ENCODE measurements around the gene DNAI7. TPM values are rescaled to one million over a fixed set of nuclear protein-coding genes. Genes with fewer than 3 reads are reported as not detected.

The DNAI7 gene
- total RNA-seq, 2 donors from 2014 or later, result not detected

DNA sequence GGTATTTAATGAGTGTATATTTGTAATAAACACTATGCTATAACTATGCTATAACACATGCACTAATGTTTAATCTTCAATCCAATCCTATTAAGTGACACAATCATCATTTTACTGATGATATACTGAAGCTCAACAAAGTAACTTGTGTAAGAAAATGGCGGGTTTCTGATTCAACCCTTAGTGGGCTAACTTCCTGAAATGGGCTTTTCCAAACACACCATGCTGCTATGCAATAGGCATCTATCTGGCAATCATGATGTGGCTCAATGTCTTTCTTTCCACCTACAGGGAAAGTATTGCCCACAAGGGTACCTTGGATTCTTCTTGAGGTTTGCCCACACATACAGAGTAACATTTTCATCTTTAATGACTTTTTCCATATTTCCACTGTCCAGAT is 48.3 kb downstream of the DNAI7 start:
- intact Hi-C loops (cut with DNase I), result no loop called here
- Histone ChIP-seq H3K9ac (ENCODE audit: low read depth in 2 of 2, low read length in 2 of 2) (no peak overlapping the region), H3K27ac (no peak overlapping the region)

DNA sequence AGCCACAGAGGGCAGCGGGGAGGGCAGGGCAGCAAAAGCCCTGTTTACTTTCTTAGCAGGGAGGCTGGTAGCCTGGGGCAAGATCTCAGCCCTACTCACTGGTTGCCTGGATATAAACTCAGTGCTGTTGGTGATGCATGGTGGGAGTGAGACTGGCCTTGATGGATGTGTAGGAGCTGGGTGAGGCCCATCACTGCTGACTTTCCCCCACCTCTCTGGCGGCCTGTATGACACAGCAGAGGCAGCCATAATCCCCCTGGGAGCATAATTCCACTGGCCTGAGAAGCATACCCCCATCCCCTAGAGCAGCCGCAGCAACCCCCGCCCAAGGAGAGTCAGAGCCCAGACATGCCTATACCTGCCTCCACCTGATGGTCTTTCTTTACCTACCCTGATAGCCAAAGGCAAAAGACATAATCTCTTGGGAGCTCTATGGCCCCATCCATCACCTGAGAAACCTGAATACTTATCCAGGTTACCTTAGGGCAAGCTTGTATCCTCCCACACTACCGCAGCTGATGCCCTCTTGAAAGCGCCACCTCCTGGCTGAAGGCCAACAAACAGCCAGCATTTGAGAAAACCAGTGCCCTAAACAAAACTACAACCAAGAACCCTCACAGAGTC is 59.3 kb downstream of the DNAI7 start:
- no peak overlapping the region for H3K27ac ChIP-seq
- DNase-seq, result no peak
- no peak overlapping the region for H3K4me3 ChIP-seq
- no peaks in the 10 kb centered on the region for H3K9me3 ChIP-seq
- intact Hi-C loops (cut with DNase I), result no loop called here
- no peaks in the 10 kb centered on the region for H3K36me3 ChIP-seq
- TF ChIP-seq, protein P1, sequence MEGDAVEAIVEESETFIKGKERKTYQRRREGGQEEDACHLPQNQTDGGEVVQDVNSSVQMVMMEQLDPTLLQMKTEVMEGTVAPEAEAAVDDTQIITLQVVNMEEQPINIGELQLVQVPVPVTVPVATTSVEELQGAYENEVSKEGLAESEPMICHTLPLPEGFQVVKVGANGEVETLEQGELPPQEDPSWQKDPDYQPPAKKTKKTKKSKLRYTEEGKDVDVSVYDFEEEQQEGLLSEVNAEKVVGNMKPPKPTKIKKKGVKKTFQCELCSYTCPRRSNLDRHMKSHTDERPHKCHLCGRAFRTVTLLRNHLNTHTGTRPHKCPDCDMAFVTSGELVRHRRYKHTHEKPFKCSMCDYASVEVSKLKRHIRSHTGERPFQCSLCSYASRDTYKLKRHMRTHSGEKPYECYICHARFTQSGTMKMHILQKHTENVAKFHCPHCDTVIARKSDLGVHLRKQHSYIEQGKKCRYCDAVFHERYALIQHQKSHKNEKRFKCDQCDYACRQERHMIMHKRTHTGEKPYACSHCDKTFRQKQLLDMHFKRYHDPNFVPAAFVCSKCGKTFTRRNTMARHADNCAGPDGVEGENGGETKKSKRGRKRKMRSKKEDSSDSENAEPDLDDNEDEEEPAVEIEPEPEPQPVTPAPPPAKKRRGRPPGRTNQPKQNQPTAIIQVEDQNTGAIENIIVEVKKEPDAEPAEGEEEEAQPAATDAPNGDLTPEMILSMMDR (IDR thresholded peaks at IDR 0.05), result no peak
- no peaks in the 10 kb centered on the region for H3K27me3 ChIP-seq
- H3K9ac ChIP-seq (ENCODE audit: low read depth in 2 of 2, low read length in 2 of 2), result no peak overlapping the region
- H3K4me1 ChIP-seq, result no peaks in the 10 kb centered on the region

More for the DNA sequence above, 48.3 kb downstream of the DNAI7 start:
- no peaks in the 10 kb centered on the region for H3K36me3 ChIP-seq
- TF ChIP-seq, protein P1 (IDR thresholded peaks at IDR 0.05), result no peak
- DNase-seq, result no peak
- no peak overlapping the region for H3K4me3 ChIP-seq
- H3K9me3 ChIP-seq, result no peaks in the 10 kb centered on the region
- H3K4me1 ChIP-seq, result no peaks in the 10 kb centered on the region
- no peaks in the 10 kb centered on the region for H3K27me3 ChIP-seq

DNA sequence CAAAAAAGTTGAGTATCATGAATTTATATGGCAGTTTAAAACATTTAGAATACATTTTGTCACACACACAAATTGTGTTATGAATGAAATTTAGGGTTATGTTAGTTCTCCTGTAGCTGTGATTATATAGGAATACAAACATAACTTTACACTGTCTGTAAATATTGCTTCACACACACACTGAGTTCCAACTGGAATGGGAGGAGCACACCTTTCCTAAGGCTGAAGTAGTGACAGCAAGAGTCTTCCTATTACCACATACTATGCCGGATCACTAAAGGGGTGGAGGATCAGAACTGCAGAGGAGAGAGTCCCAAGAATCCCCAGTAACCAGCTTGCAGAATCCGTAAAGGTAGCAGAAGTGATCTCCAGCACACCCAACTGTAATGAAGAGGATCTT is 63.7 kb downstream of the DNAI7 start:
- no peak for DNase-seq
- Histone ChIP-seq H3K9ac (ENCODE audit: low read depth in 2 of 2, low read length in 2 of 2) (no peak overlapping the region), H3K27me3 (no peaks in the 10 kb centered on the region), H3K36me3 (no peaks in the 10 kb centered on the region), H3K4me3 (no peak overlapping the region), H3K9me3 (no peaks in the 10 kb centered on the region), H3K27ac (no peak overlapping the region), H3K4me1 (no peaks in the 10 kb centered on the region)
- TF ChIP-seq, protein P1 (IDR thresholded peaks at IDR 0.05), result no peak
- intact Hi-C loops (cut with DNase I), result no loop called here

GRCh38 chr12:25130741-25131188 is 64.2 kb downstream of the DNAI7 start:
- DNase-seq, result no peak
- intact Hi-C loops (cut with DNase I), result no loop called here

DNA sequence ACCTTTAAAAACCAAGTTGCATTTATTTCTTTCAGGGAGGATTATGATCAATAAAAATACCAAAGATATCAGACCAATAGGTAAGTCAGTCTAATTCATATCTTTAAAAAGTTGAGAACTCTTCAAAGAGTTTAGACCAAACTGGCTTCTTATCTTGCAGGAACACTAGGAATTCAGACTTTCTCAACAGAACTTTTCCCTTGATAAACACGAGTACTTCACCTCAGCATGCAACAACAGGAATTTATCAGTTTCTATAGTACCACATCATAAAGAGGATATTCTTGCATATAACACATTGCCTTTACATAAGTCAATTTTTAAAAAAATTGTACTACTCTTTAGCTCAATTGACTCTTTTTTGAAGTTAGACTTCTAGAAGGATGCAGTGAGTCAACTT is 68.2 kb downstream of the DNAI7 start:
- H3K27ac ChIP-seq, result no peak overlapping the region
- DNase-seq, result no peak
- TF ChIP-seq, protein P1 (IDR thresholded peaks at IDR 0.05), result no peak
- no peaks in the 10 kb centered on the region for H3K27me3 ChIP-seq
- H3K4me1 ChIP-seq, result no peaks in the 10 kb centered on the region
- intact Hi-C loops (cut with DNase I), result no loop called here
- H3K9ac ChIP-seq (ENCODE audit: low read depth in 2 of 2, low read length in 2 of 2), result no peak overlapping the region
- no peaks in the 10 kb centered on the region for H3K9me3 ChIP-seq
- no peak overlapping the region for H3K4me3 ChIP-seq
- H3K36me3 ChIP-seq, result no peaks in the 10 kb centered on the region

More at GRCh38 chr12:25130741-25131188, 64.2 kb downstream of the DNAI7 start:
- Histone ChIP-seq H3K27ac (no peak overlapping the region), H3K36me3 (no peaks in the 10 kb centered on the region), H3K9me3 (no peaks in the 10 kb centered on the region), H3K27me3 (no peaks in the 10 kb centered on the region), H3K4me3 (no peak overlapping the region), H3K9ac (ENCODE audit: low read depth in 2 of 2, low read length in 2 of 2) (no peak overlapping the region), H3K4me1 (no peaks in the 10 kb centered on the region)
- TF ChIP-seq, protein P1 (IDR thresholded peaks at IDR 0.05), result peak; percentile 53

All from colonic mucosa (tissue), 4 donors.